Endothelial cell (in vitro differentiated cells): ENCODE measurements around the gene SEPTIN10. TPM values are rescaled to one million over a fixed set of nuclear protein-coding genes. Genes with fewer than 3 reads are reported as not detected.

Source experiments
- DNase-seq: peaks from one replicate; pipeline ENCODE4 v3.0.0; 2021; ENCODE audit warnings: low spot score
- H3K27ac Mint-ChIP-seq: one replicate; pipeline ENCODE4 v1.8.0; 2021; ENCODE audit warnings: mixed read lengths, inconsistent platforms; ENCODE audit not compliant: unreplicated experiment
- H3K27me3 Mint-ChIP-seq: one replicate; pipeline ENCODE4 v1.8.0; 2021; ENCODE audit warnings: mild to moderate bottlenecking, moderate library complexity, mixed read lengths, inconsistent platforms; ENCODE audit not compliant: unreplicated experiment
- H3K36me3 Mint-ChIP-seq: one replicate; pipeline ENCODE4 v1.8.0; 2021; ENCODE audit warnings: mild to moderate bottlenecking, low read depth, mixed read lengths, inconsistent platforms; ENCODE audit not compliant: unreplicated experiment
- H3K4me1 Mint-ChIP-seq: one replicate; pipeline ENCODE4 v1.8.0; 2021; ENCODE audit warnings: mild to moderate bottlenecking, mixed read lengths, inconsistent platforms; ENCODE audit not compliant: unreplicated experiment
- H3K4me3 Mint-ChIP-seq: one replicate; pipeline ENCODE4 v1.8.0; 2021; ENCODE audit warnings: mild to moderate bottlenecking, mixed read lengths, inconsistent platforms; ENCODE audit not compliant: unreplicated experiment
- H3K9me3 Mint-ChIP-seq: one replicate; pipeline ENCODE4 v1.8.0; 2021; ENCODE audit warnings: mixed read lengths, inconsistent platforms; ENCODE audit not compliant: unreplicated experiment
- CTCF ChIP-seq: fragments of 200-600 bp; sonication (generic); IDR thresholded peaks from one replicate; pipeline ENCODE4 v1.5.0; 2021; ENCODE audit warnings: antibody characterized with exemption; ENCODE audit not compliant: unreplicated experiment
- total RNA-seq: library from RNA; stranded (reverse); fragmentation: NEBNext Ultra II Directional; extraction: Animal tissue kit (Norgen Biotek cat#: 25700); gene quantifications from one replicate; pipeline ENCODE4 v1.2.1, GENCODE V29; 2021; ENCODE audit not compliant: unreplicated experiment

The SEPTIN10 gene
- total RNA-seq, 1 donor from 2014 or later = 69.8 TPM

DNA sequence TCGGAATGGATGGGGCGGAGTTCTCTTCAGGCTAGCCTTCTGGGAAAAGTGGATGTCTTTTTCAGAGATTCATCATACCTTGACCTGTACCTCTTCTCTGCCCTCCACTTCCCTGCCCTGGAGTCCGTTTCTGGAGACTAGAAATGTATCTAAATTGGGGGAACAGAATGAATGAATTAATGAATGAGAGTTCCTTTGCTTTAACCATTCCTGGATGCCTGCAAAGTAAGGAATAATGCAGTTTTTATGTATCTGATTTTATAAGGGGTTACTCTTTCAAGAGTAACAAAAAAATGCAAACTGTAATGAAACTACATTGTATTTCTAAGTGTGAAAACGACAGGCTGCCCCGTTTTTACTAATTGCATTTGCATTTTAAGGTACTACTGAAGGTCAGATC is 2.4 kb upstream of the SEPTIN10 start:
- DNase-seq = no peak
- no peak for TF ChIP-seq CTCF
- Mint-ChIP-seq H3K27ac (no peak overlapping the region), H3K9me3 (no peaks in the 10 kb centered on the region), H3K4me3 (peak overlapping the region; percentile 77), H3K27me3 (peaks cover 15% of the 10 kb centered on the region), H3K36me3 (peaks cover 7% of the 10 kb centered on the region), H3K4me1 (peaks cover 18% of the 10 kb centered on the region)

DNA sequence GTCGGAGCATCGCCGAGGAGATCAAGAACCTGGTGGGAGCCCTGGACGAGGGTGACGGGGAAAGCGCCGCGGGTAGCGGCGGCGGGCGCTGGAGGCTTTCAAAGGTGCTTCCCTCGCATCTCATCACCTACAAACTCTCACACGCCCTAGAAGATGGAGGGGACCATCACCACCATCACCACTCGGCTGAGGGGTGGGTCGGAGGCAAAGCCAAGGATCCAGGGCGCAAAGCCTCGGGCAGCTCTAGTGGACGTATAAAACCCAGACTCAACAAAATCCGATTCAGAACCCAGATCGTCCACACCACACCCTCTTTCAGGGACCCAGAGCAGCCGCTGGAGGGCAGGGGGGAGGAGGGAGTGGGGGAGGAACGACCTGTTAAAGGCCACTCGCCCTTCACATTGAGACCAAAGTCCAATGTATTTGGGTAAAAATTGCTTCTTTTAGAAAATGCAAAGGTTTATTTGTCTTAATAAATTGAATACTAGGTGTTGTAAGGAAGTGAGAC is 1.9 kb upstream of the SEPTIN10 start:
- Mint-ChIP-seq H3K27ac (no peak overlapping the region), H3K4me3 (peak overlapping the region; percentile 77), H3K4me1 (peaks cover 18% of the 10 kb centered on the region), H3K27me3 (peaks cover 15% of the 10 kb centered on the region), H3K9me3 (no peaks in the 10 kb centered on the region), H3K36me3 (peaks cover 7% of the 10 kb centered on the region)
- no peak for TF ChIP-seq CTCF
- peak; percentile 7 for DNase-seq

DNA sequence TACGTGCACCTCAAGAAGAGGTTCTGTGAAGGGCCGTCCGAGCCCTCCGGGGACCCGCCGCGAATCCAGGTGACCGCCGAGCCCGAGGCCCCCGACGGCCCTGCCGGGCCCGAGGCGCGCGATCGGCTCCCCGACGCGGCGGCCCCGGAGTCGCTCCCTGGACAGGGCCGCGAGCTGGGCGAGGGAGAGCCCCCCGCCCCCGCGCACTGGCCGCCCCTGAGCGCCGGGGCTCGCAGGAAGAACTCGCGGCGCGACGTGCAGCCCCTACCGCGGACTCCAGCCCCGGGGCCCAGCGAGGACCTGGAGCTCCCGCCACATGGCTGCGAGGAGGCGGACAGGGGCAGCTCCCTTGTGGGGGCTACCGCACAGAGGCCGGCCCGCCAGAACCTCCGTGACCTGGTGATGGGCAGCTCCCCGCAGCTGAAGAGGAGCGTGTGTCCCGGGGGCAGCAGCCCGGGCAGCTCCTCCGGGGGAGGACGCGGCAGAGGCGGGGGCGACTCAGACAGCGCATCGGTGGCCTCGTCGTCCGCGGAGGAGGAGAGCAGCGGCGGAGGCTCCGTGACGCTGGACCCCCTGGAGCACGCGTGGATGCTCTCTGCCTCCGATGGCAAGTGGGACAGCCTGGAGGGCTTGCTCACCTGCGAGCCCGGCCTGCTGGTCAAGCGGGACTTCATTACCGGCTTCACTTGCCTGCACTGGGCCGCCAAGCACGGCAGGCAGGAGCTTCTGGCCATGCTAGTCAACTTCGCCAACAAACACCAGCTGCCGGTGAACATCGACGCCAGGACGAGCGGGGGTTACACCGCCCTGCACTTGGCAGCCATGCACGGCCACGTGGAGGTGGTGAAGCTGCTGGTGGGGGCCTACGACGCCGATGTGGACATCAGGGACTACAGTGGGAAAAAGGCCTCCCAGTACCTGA is 1.2 kb upstream of the SEPTIN10 start:
- peak; percentile 29 for DNase-seq
- no peak overlapping the region for H3K27ac Mint-ChIP-seq
- H3K9me3 Mint-ChIP-seq = no peaks in the 10 kb centered on the region
- H3K27me3 Mint-ChIP-seq = peaks cover 15% of the 10 kb centered on the region
- no peak overlapping the region for H3K4me3 Mint-ChIP-seq
- peaks cover 18% of the 10 kb centered on the region for H3K4me1 Mint-ChIP-seq
- H3K36me3 Mint-ChIP-seq = peaks cover 7% of the 10 kb centered on the region
- TF ChIP-seq CTCF = no peak

DNA sequence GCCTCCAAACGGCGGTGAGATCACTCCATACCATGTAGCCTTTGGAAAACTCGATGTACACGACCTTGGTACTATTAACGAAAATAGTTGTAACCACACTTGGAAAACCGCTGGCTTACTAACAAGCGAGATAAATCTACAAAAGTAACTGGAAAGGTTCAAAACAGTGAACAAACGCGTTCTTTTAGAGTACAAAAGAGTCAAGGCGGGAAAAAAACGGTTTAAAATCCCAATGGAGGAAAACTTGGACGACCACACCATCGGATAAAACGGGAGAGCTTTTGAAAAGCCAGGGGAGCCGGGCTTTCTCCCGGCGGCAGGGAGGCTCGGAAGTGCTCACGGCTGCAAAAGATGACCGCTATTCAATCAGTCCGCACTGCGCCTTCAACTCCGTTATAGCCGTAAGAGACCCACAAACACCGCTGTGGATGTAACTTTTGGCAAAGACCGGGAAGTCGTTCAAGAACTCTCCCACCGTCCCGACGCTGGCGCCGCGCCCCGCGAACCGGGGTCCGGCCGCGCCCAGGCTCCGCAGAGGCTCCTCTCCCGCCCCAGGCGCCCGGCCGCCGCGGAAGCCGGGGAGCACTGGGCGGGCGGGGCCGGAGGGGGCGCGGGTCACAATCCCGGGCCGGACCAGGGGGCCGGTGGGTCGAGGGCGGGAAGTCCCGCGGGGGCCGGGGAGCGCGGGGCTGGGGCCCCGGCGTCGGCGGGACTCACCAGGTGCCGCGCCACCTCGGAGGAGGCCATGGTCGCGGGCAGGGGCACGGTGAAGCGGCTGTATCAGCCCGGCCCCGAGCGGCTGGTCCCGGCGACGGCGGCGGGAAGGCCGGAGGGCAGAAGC is 465 bp downstream of the SEPTIN10 start:
- Mint-ChIP-seq H3K36me3 (peaks cover 7% of the 10 kb centered on the region), H3K27me3 (peaks cover 15% of the 10 kb centered on the region), H3K27ac (peak overlapping the region; percentile 88), H3K9me3 (no peaks in the 10 kb centered on the region), H3K4me3 (peak overlapping the region; percentile 94), H3K4me1 (peaks cover 31% of the 10 kb centered on the region)
- DNase-seq = peak; percentile 58
- TF ChIP-seq CTCF = no peak
